Measurements from ENCODE around the gene PSTPIP1. TPM values are rescaled to one million over a fixed set of nuclear protein-coding genes. Genes with fewer than 3 reads are reported as not detected.

The PSTPIP1 gene
- total RNA-seq (2022; extraction: Qiagen RNA extraction) = 0.21 TPM in 1 of 5 replicates, not detected in the others

GRCh38 chr15:76994971-76995945 lies at the start of gene PSTPIP1:
TSS of gene PSTPIP1 (plus strand) at chr15:76995126. CDS start at chr15:76995574, 448 bp downstream.

GRCh38 chr15:77070495-77071304 lies 75.8 kb downstream of the PSTPIP1 start, which contains the start of gene TSPAN3:
TSS of gene TSPAN3 (minus strand) at chr15:77071109. CDS start at chr15:77070954, 155 bp downstream.

Other genes with a start within 250 kb of the PSTPIP1 start
- gene SCAPER, start 89.8 kb upstream of the PSTPIP1 start, total RNA-seq (2022; extraction: Qiagen RNA extraction) = 2.5 to 4.4 TPM (median 3.7 TPM) in 5 replicates
- 51.7 to 65.9 TPM (median 60.3 TPM) in 5 replicates for gene RCN2, start 63.4 kb upstream of the PSTPIP1 start, total RNA-seq (2022; extraction: Qiagen RNA extraction)
- gene TSPAN3, start 76.0 kb downstream of the PSTPIP1 start, total RNA-seq (2022; extraction: Qiagen RNA extraction) = 387 to 459 TPM (median 436 TPM) in 5 replicates